ENCODE data around the gene PPP3R1.

PPP3R1 gene

GRCh38 chr2:68230241-68231060 is 21.9 kb downstream of the PPP3R1 start:
- TF ChIP-seq SPI1 (IDR thresholded peaks at IDR 0.05; ENCODE audit: borderline replicate concordance, low read depth), result no peak
- no peak for TF ChIP-seq REST (IDR thresholded peaks at IDR 0.05; ENCODE audit: insufficient replicate concordance, low read depth)
- TF ChIP-seq POLR2AphosphoS5 (IDR thresholded peaks at IDR 0.05; ENCODE audit: low read depth), result no peak
- TF ChIP-seq GABPA (IDR thresholded peaks at IDR 0.05; ENCODE audit: low read depth), result no peak
- no peak for TF ChIP-seq CTCF (IDR thresholded peaks at IDR 0.05; ENCODE audit: insufficient read depth, low read length)
- no peak for DNase-seq (ENCODE audit: low read depth in 1 of 2, low spot score in 1 of 2)
- Histone ChIP-seq H3K27ac (replicated peaks) (no peak overlapping the region), H3K4me3 (replicated peaks; ENCODE audit: insufficient read depth, low read length) (no peak overlapping the region), H3K27me3 (ENCODE audit: insufficient read depth, poor library complexity, severe bottlenecking) (no peaks in the 10 kb centered on the region)

- Histone ChIP-seq H3K27me3 (ENCODE audit: insufficient read depth, poor library complexity, severe bottlenecking) (no peaks in the 10 kb centered on the region), H3K27ac (replicated peaks) (no peak overlapping the region), H3K4me3 (replicated peaks; ENCODE audit: insufficient read depth, low read length) (no peak overlapping the region)
- TF ChIP-seq CTCF (IDR thresholded peaks at IDR 0.05; ENCODE audit: insufficient read depth, low read length), result no peak
- TF ChIP-seq POLR2AphosphoS5 (IDR thresholded peaks at IDR 0.05; ENCODE audit: low read depth), result no peak
- TF ChIP-seq SPI1 (IDR thresholded peaks at IDR 0.05; ENCODE audit: borderline replicate concordance, low read depth), result no peak
- no peak for TF ChIP-seq GABPA (IDR thresholded peaks at IDR 0.05; ENCODE audit: low read depth)
- no peak for TF ChIP-seq REST (IDR thresholded peaks at IDR 0.05; ENCODE audit: insufficient replicate concordance, low read depth)
- no peak for DNase-seq (ENCODE audit: low read depth in 1 of 2, low spot score in 1 of 2)
Measured at GRCh38 chr2:68226794-68227193, 25.5 kb downstream of the PPP3R1 start.

DNA sequence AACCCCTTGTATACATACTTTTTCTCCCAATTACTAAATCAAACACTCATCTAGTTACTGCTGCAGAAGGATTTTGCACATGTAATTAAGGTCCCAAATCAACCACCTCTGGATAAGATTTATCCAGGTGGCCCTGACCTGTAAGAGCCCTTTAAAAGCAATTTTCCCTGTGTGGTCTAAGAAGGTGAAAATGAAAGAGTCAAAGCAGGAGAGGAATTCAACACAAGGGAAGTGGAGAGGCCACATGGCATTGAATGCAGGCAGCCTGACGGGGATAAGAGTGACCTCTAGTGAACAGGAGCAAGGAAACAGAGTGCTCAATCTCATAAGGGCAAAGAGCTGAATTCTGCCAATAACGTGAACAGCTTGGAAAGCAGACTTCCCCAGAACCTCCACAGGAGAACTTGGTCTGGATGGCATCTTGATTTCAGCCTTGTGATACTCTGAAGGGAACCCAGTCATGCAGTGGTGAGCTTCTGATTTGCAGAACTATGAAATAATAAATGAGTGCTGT is 27.2 kb downstream of the PPP3R1 start:
- peak overlapping the region; percentile 21; the same call in 1 of the 2 replicates for H3K27ac ChIP-seq (replicated peaks)
- no peak overlapping the region for H3K4me3 ChIP-seq (replicated peaks; ENCODE audit: insufficient read depth, low read length)
- DNase-seq (ENCODE audit: low read depth in 1 of 2, low spot score in 1 of 2), result peak in 1 of 2 experiments; percentile 60
- H3K27me3 ChIP-seq (ENCODE audit: insufficient read depth, poor library complexity, severe bottlenecking), result no peaks in the 10 kb centered on the region
- TF ChIP-seq SPI1 (IDR thresholded peaks at IDR 0.05; ENCODE audit: borderline replicate concordance, low read depth), result peak; percentile 70; the same call in 1 of the 2 replicates
- TF ChIP-seq CTCF (IDR thresholded peaks at IDR 0.05; ENCODE audit: insufficient read depth, low read length), result peak; percentile 26
- no peak for TF ChIP-seq GABPA (IDR thresholded peaks at IDR 0.05; ENCODE audit: low read depth)

All from HL-60 (cell line).